ENCODE data around the gene NEK1. TPM values are rescaled to one million over a fixed set of nuclear protein-coding genes. Genes with fewer than 3 reads are reported as not detected.

The NEK1 gene
- total RNA-seq, 1 experiment from 2014 or later: 18.6 TPM

- Histone ChIP-seq H3K9me3 (ENCODE audit: insufficient read depth, low read depth) (no peaks in the 10 kb centered on the region), H3K9me2 (ENCODE audit: insufficient read depth) (no peaks in the 10 kb centered on the region), H3K27ac (no peak overlapping the region), H3K4me1 (replicated peaks; ENCODE audit: insufficient read depth) (peaks cover 4% of the 10 kb centered on the region; the same call in 1 of the 2 replicates), H3K27me3 (ENCODE audit: insufficient read depth, low read depth) (no peaks in the 10 kb centered on the region), H3K4me3 (no peak overlapping the region), H4K20me1 (ENCODE audit: insufficient read depth) (no peaks in the 10 kb centered on the region), H3K79me2 (ENCODE audit: low read depth) (no peaks in the 10 kb centered on the region), H2AFZ (no peak overlapping the region), H3K4me2 (no peak overlapping the region), H3F3A (ENCODE audit: insufficient read depth, low read depth) (no peaks in the 10 kb centered on the region), H3K36me3 (ENCODE audit: low read depth) (no peaks in the 10 kb centered on the region)
- ChIA-PET POLR2A (ENCODE audit: unreplicated experiment) (no interaction called here), CTCF (no interaction called here)
- intact Hi-C loops (cut with micrococcal nuclease; ENCODE audit: unreplicated experiment): loop anchor here (5.0 kb wide), 1 partner anchor 372 kb away; no protein-coding TSS in a partner anchor
- no TSS peak for BruUV-seq (replicated peaks)
- TF ChIP-seq EZH2 (IDR thresholded peaks at IDR 0.05; ENCODE audit: low read depth) (no peak), CTCF (conservative IDR thresholded peaks at IDR 0.05) (no peak)
- no peak for DNase-seq
Measured at GRCh38 chr4:169489306-169489705, 123.1 kb downstream of the NEK1 start.

- H2AFZ ChIP-seq: no peak overlapping the region; the same call in 1 of the 2 replicates
- H3K9me2 ChIP-seq (ENCODE audit: insufficient read depth): no peaks in the 10 kb centered on the region
- H3K27ac ChIP-seq: no peak overlapping the region
- POLR2A ChIA-PET (ENCODE audit: unreplicated experiment): interaction anchor here (0.7 kb wide), 1 partner anchor 217 kb away, joined by 4 read pairs; no protein-coding TSS in a partner anchor
- H3K4me2 ChIP-seq: peak overlapping the region; percentile 23; the same call in 1 of the 2 replicates
- H3K4me3 ChIP-seq: no peak overlapping the region
- peak; percentile 43 to 48 for DNase-seq
- H3K27me3 ChIP-seq (ENCODE audit: insufficient read depth, low read depth): no peaks in the 10 kb centered on the region
- H4K20me1 ChIP-seq (ENCODE audit: insufficient read depth): no peaks in the 10 kb centered on the region
- H3K79me2 ChIP-seq (ENCODE audit: low read depth): no peaks in the 10 kb centered on the region
- intact Hi-C loops (cut with micrococcal nuclease; ENCODE audit: unreplicated experiment): loop anchor here (1.0 to 5.0 kb wide), 6 partner anchors 215 to 1303 kb away; no protein-coding TSS in a partner anchor
- BruUV-seq (replicated peaks): no TSS peak
- CTCF ChIA-PET: interaction anchor here (0.6 to 1.1 kb wide), 5 partner anchors 345 to 1006 kb away, joined by 3 to 8 read pairs (median 3); partner anchors contain the start of gene DDX60L
- H3K4me1 ChIP-seq (replicated peaks; ENCODE audit: insufficient read depth): peaks cover 4% of the 10 kb centered on the region; the same call in 1 of the 2 replicates
- no peaks in the 10 kb centered on the region for H3K36me3 ChIP-seq (ENCODE audit: low read depth)
- H3F3A ChIP-seq (ENCODE audit: insufficient read depth, low read depth): no peaks in the 10 kb centered on the region
- TF ChIP-seq EZH2 (IDR thresholded peaks at IDR 0.05; ENCODE audit: low read depth): no peak
- peak; percentile 68 for TF ChIP-seq CTCF (conservative IDR thresholded peaks at IDR 0.05)
- no peaks in the 10 kb centered on the region for H3K9me3 ChIP-seq (ENCODE audit: insufficient read depth, low read depth)
Measured at GRCh38 chr4:169485791-169486742, 126.3 kb downstream of the NEK1 start.

- H3K4me2 ChIP-seq: no peak overlapping the region
- no peak for DNase-seq
- no peaks in the 10 kb centered on the region for H3K27me3 ChIP-seq (ENCODE audit: insufficient read depth, low read depth)
- H3K9me2 ChIP-seq (ENCODE audit: insufficient read depth): no peaks in the 10 kb centered on the region
- BruUV-seq (replicated peaks): no TSS peak
- H3F3A ChIP-seq (ENCODE audit: insufficient read depth, low read depth): no peaks in the 10 kb centered on the region
- H3K79me2 ChIP-seq (ENCODE audit: low read depth): no peaks in the 10 kb centered on the region
- no peak overlapping the region for H2AFZ ChIP-seq
- POLR2A ChIA-PET (ENCODE audit: unreplicated experiment): no interaction called here
- H3K36me3 ChIP-seq (ENCODE audit: low read depth): no peaks in the 10 kb centered on the region
- H3K4me3 ChIP-seq: no peak overlapping the region
- TF ChIP-seq CTCF (conservative IDR thresholded peaks at IDR 0.05) (no peak), EZH2 (IDR thresholded peaks at IDR 0.05; ENCODE audit: low read depth) (no peak)
- peaks cover 4% of the 10 kb centered on the region; the same call in 1 of the 2 replicates for H3K4me1 ChIP-seq (replicated peaks; ENCODE audit: insufficient read depth)
- no peaks in the 10 kb centered on the region for H3K9me3 ChIP-seq (ENCODE audit: insufficient read depth, low read depth)
- no peaks in the 10 kb centered on the region for H4K20me1 ChIP-seq (ENCODE audit: insufficient read depth)
- CTCF ChIA-PET: interaction anchor here (0.5 to 1.1 kb wide), 4 partner anchors 54 to 1561 kb away, joined by 3 to 4 read pairs (median 4); no protein-coding TSS in a partner anchor
- H3K27ac ChIP-seq: no peak overlapping the region
- intact Hi-C loops (cut with micrococcal nuclease; ENCODE audit: unreplicated experiment): loop anchor here (5.0 kb wide), 1 partner anchor 368 kb away; no protein-coding TSS in a partner anchor
Measured at GRCh38 chr4:169485086-169485485, 127.3 kb downstream of the NEK1 start.

Data from PC-9 (cell line).